Vagina (tissue), 2 donors: Measurements from ENCODE around the gene SMIM1. TPM values are rescaled to one million over a fixed set of nuclear protein-coding genes. Genes with fewer than 3 reads are reported as not detected.

Experiments used
- DNase-seq, 2 donors: peaks; one replicate each; pipeline ENCODE4 v3.0.0-alpha.2; 2017; ENCODE audit errors: extremely low spot score in 2 of 2
- H3K27ac ChIP-seq: fragments of 200-600 bp; sonication (generic); one replicate; pipeline ENCODE4 v1.5.1; 2019
- H3K27me3 ChIP-seq: fragments of 200-600 bp; sonication (generic); one replicate; pipeline ENCODE4 v1.5.1; 2019
- H3K36me3 ChIP-seq, 2 donors: fragments of 200-600 bp; sonication (generic); one replicate each; pipeline ENCODE4 v1.5.1; 2017 to 2019
- H3K4me1 ChIP-seq: fragments of 200-600 bp; sonication (generic); one replicate; pipeline ENCODE4 v1.5.1; 2019
- H3K4me3 ChIP-seq, 2 donors: fragments of 200-600 bp; sonication (generic); 1 replicate in 1 of 2; 2 replicates in 1 of 2; pipeline ENCODE4 v1.5.1; 2016 to 2019
- H3K9me3 ChIP-seq: fragments of 200-600 bp; sonication (generic); one replicate; pipeline ENCODE4 v1.5.1; 2019
- CTCF ChIP-seq, 3 experiments: fragments of 450-650 bp in 2 of 3; fragments of 200-600 bp in 1 of 3; sonication (generic) in 1 of 3; IDR thresholded peaks; one replicate each; pipeline ENCODE4 v1.5.1; 2017 to 2019; ENCODE audit warnings: antibody characterized with exemption in 3 of 3, mild to moderate bottlenecking in 2 of 3, moderate library complexity in 2 of 3
- POLR2A ChIP-seq, 2 donors: fragments of 450-650 bp; IDR thresholded peaks; one replicate each; pipeline ENCODE4 v1.6.1; 2017; ENCODE audit warnings: antibody characterized with exemption in 2 of 2, mild to moderate bottlenecking in 2 of 2, moderate library complexity in 2 of 2
- POLR2AphosphoS5 ChIP-seq, 2 donors: sonication (generic); formaldehyde crosslinking; IDR thresholded peaks; one replicate each; pipeline ENCODE4 v1.9.0; 2017; ENCODE audit warnings: antibody characterized with exemption in 2 of 2, mild to moderate bottlenecking in 2 of 2, low read depth in 1 of 2; ENCODE audit not compliant: insufficient read depth in 1 of 2
- intact Hi-C: fragments of 100-400 bp; cut with DNase I; formaldehyde crosslinking; loops from one replicate; pipeline ENCODE4 v1.15.1; 2023
- total RNA-seq: library from RNA; depleted of rRNA; stranded (reverse); fragments of >200 nt; gene quantifications from one replicate; pipeline ENCODE4 v1.2.3, GENCODE V29; 2016

SMIM1 gene
- total RNA-seq, 1 donor from 2014 or later, result not detected

GRCh38 chr1:3779912-3780416, 7.4 kb downstream of the SMIM1 start:
- intact Hi-C loops, result no loop called here
- peaks cover 0 to 61% of the 10 kb centered on the region in 2 donors for H3K36me3 ChIP-seq
- no peaks in the 10 kb centered on the region for H3K27me3 ChIP-seq
- H3K4me3 ChIP-seq, result no peak overlapping the region
- peaks cover 16% of the 10 kb centered on the region for H3K4me1 ChIP-seq
- DNase-seq, result no peak
- TF ChIP-seq POLR2AphosphoS5 (IDR thresholded peaks at IDR 0.05; ENCODE audit: insufficient read depth in 1 of 2, low read depth in 1 of 2), result no peak
- no peak for TF ChIP-seq POLR2A (IDR thresholded peaks at IDR 0.05)
- TF ChIP-seq CTCF (IDR thresholded peaks at IDR 0.05), result no peak
- H3K27ac ChIP-seq, result no peak overlapping the region
- no peaks in the 10 kb centered on the region for H3K9me3 ChIP-seq

- H3K36me3 ChIP-seq, result peaks cover 0 to 67% of the 10 kb centered on the region in 2 donors
- H3K27ac ChIP-seq, result no peak overlapping the region
- peaks cover 6% of the 10 kb centered on the region for H3K4me1 ChIP-seq
- TF ChIP-seq POLR2AphosphoS5 (IDR thresholded peaks at IDR 0.05; ENCODE audit: insufficient read depth in 1 of 2, low read depth in 1 of 2) (no peak), CTCF (IDR thresholded peaks at IDR 0.05) (no peak), POLR2A (IDR thresholded peaks at IDR 0.05) (no peak)
- no peaks in the 10 kb centered on the region for H3K9me3 ChIP-seq
- no peak for DNase-seq
- no peaks in the 10 kb centered on the region for H3K27me3 ChIP-seq
- no peak overlapping the region for H3K4me3 ChIP-seq
- intact Hi-C loops, result no loop called here
Observed at GRCh38 chr1:3780901-3781300, 8.4 kb downstream of the SMIM1 start.

GRCh38 chr1:3783651-3784474, 11.3 kb downstream of the SMIM1 start:
- H3K9me3 ChIP-seq, result no peaks in the 10 kb centered on the region
- peaks cover 0 to 72% of the 10 kb centered on the region in 2 donors for H3K36me3 ChIP-seq
- TF ChIP-seq CTCF (IDR thresholded peaks at IDR 0.05) (no peak), POLR2A (IDR thresholded peaks at IDR 0.05) (no peak), POLR2AphosphoS5 (IDR thresholded peaks at IDR 0.05; ENCODE audit: insufficient read depth in 1 of 2, low read depth in 1 of 2) (no peak)
- H3K4me3 ChIP-seq, result no peak overlapping the region
- DNase-seq, result no peak
- no peak overlapping the region for H3K27ac ChIP-seq
- intact Hi-C loops, result no loop called here
- H3K4me1 ChIP-seq, result peaks cover 4% of the 10 kb centered on the region
- no peaks in the 10 kb centered on the region for H3K27me3 ChIP-seq

GRCh38 chr1:3785045-3785444, 12.5 kb downstream of the SMIM1 start:
- Histone ChIP-seq H3K4me1 (peaks cover 13% of the 10 kb centered on the region), H3K4me3 (no peak overlapping the region), H3K36me3 (peaks cover 0 to 60% of the 10 kb centered on the region in 2 donors), H3K27me3 (no peaks in the 10 kb centered on the region), H3K27ac (no peak overlapping the region), H3K9me3 (no peaks in the 10 kb centered on the region)
- intact Hi-C loops, result no loop called here
- no peak for TF ChIP-seq POLR2A (IDR thresholded peaks at IDR 0.05)
- DNase-seq, result no peak

GRCh38 chr1:3785456-3786157, 13.1 kb downstream of the SMIM1 start:
- Histone ChIP-seq H3K4me1 (peaks cover 19% of the 10 kb centered on the region), H3K36me3 (peaks cover 0 to 55% of the 10 kb centered on the region in 2 donors), H3K27me3 (no peaks in the 10 kb centered on the region), H3K9me3 (no peaks in the 10 kb centered on the region), H3K27ac (no peak overlapping the region), H3K4me3 (no peak overlapping the region)
- no peak for TF ChIP-seq POLR2A (IDR thresholded peaks at IDR 0.05)
- TF ChIP-seq POLR2AphosphoS5 (IDR thresholded peaks at IDR 0.05; ENCODE audit: insufficient read depth in 1 of 2, low read depth in 1 of 2), result no peak
- TF ChIP-seq CTCF (IDR thresholded peaks at IDR 0.05), result no peak
- intact Hi-C loops, result no loop called here
- DNase-seq, result no peak
